Pancreas (tissue), 10 donors: ENCODE data around the gene PDGFA. TPM values are rescaled to one million over a fixed set of nuclear protein-coding genes. Genes with fewer than 3 reads are reported as not detected.

Experiments used
- ATAC-seq, 4 donors: fragments of 200-7000 bp; cut with Tn5 transposase; one replicate each; pipeline versions ENCODE4 v1.8.0 to v1.9.1; 2020; ENCODE audit warnings: mild to moderate bottlenecking in 4 of 4, moderate library complexity in 4 of 4
- DNase-seq, 6 donors: peaks; one replicate each; pipeline ENCODE4 v3.0.0-alpha.2; 2020
- FAIRE-seq: peaks from 2 replicates; lab custom pipeline; 2012; peaks lifted over from hg19 to GRCh38; lab: Jason Lieb, UNC
- H3K27ac ChIP-seq, 4 donors: fragments of 200-600 bp; sonication (generic); 1 replicate in 3 of 4; 2 replicates in 1 of 4; pipeline versions ENCODE4 v1.5.0 to v1.8.0; 2020
- H3K27me3 ChIP-seq, 4 donors: fragments of 200-600 bp; one replicate each; pipeline ENCODE4 v1.8.0; 2021
- H3K36me3 ChIP-seq, 3 donors: fragments of 200-600 bp; sonication (generic) in 1 of 3; one replicate each; pipeline versions ENCODE4 v1.5.0 to v1.8.0; 2020 to 2021
- H3K4me1 ChIP-seq, 3 donors: fragments of 200-600 bp; one replicate each; pipeline ENCODE4 v1.8.0; 2021
- H3K4me3 ChIP-seq, 4 donors: fragments of 200-600 bp; sonication (generic) in 2 of 4; one replicate each; pipeline versions ENCODE4 v1.5.0 to v1.8.0; 2020 to 2021
- H3K9me3 ChIP-seq, 4 donors: fragments of 200-600 bp; one replicate each; pipeline ENCODE4 v1.8.0; 2021
- WGBS, 2 donors: extraction: QIAGEN DNeasy Blood & Tissue Kit; methylation state at CpG; one replicate each; pipeline ENCODE4 v1.1.7; 2013; 5-methylcytosine and 5-hydroxymethylcytosine counted together
- intact Hi-C, 3 donors: fragments of 100-400 bp; cut with DNase I; formaldehyde crosslinking; loops; one replicate each; pipeline versions ENCODE4 v1.11.1 to v1.14.2; 2022
- polyA plus RNA-seq, 2 donors: library from polyadenylated mRNA; stranded (reverse); fragments of 200-250 nt; gene quantifications; one replicate each; pipeline ENCODE4 v1.2.3, GENCODE V29; 2013
- total RNA-seq, 6 donors: library from RNA; stranded (reverse); fragmentation: NEBNext Ultra II Directional in 4 of 6; extraction: Animal tissue kit (Norgen Biotek cat#: 25700) in 4 of 6; gene quantifications; one replicate each; pipeline versions ENCODE4 v1.2.1 to v1.2.4, GENCODE V29; 2021 to 2023
- TF ChIP-seq, protein P1 (sequence below), 4 donors: fragments of 200-600 bp; sonication (generic) in 3 of 4; IDR thresholded peaks; one replicate each; pipeline versions ENCODE4 v1.5.0 to v1.8.0; 2021; ENCODE audit warnings: antibody characterized with exemption in 4 of 4
- donor health status: healthy with polysubstance abuse.
- donor health status: DM: no; HTN: no; CAD: no; lungs with moderate emphysema.
- donor health status: DM: no; HTN: no; CAD: no.
- donor health status: control.
- donor health status: control.
- donor health status: Bipolar disorder and iron deficiency.
- donor health status: DM: yes; HTN: yes; CAD: no.
- donor health status: DM: no; HTN: no; CAD: no.
- donor health status: DM: no; HTN: no; CAD: no.
- donor health status: DM: yes; HTN: yes; CAD: no.

The PDGFA gene
- total and polyA plus RNA-seq, 8 donors = 53.3 to 175 (median 65.6) TPM

DNA sequence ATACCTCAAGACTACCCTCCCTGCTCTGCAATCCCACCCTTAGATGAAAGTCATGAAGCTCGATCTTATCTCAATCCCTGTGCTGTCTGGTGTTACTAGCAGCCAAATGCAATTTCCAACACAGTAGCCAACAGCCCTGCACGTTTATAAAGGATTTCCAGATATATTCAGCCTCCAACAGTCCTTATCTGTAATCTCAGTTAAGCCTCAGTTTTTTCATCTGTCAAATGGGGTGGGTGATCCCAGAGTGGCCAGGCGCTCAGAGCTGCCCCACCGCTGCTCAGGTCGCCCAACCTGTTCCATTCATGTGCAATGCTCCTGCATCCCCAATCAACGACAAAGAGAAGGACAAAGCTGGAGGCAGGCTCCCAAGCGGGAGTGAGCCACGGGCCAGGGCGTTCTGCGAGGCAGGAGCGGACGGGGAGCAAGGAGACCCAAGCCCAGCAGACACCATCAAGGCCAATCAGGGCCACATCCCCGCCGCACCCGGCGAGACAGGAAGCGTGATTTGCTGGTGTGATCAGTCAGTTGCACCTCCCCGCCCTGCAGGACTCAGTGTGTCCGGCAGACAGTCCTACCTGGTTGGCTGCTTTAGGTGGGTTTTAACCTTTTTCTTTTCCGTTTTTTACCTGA, 19.7 kb downstream of the PDGFA start:
- DNase-seq (peak in 4 of 6 donors; percentile 26 to 72 (median 40)), ATAC-seq (no peak), FAIRE-seq (no peak)
- H3K4me3 ChIP-seq = no peak overlapping the region
- TF ChIP-seq, protein P1, sequence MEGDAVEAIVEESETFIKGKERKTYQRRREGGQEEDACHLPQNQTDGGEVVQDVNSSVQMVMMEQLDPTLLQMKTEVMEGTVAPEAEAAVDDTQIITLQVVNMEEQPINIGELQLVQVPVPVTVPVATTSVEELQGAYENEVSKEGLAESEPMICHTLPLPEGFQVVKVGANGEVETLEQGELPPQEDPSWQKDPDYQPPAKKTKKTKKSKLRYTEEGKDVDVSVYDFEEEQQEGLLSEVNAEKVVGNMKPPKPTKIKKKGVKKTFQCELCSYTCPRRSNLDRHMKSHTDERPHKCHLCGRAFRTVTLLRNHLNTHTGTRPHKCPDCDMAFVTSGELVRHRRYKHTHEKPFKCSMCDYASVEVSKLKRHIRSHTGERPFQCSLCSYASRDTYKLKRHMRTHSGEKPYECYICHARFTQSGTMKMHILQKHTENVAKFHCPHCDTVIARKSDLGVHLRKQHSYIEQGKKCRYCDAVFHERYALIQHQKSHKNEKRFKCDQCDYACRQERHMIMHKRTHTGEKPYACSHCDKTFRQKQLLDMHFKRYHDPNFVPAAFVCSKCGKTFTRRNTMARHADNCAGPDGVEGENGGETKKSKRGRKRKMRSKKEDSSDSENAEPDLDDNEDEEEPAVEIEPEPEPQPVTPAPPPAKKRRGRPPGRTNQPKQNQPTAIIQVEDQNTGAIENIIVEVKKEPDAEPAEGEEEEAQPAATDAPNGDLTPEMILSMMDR (IDR thresholded peaks at IDR 0.05) = no peak
- no peaks in the 10 kb centered on the region for H3K9me3 ChIP-seq
- intact Hi-C loops = loop anchor here in 2 of 3 donors (10.0 kb wide), 1 partner anchor 135 kb away; no protein-coding TSS in a partner anchor
- peaks cover 21 to 33% (median 28%) of the 10 kb centered on the region in 3 donors for H3K4me1 ChIP-seq
- no peak overlapping the region for H3K27ac ChIP-seq
- no peaks in the 10 kb centered on the region for H3K27me3 ChIP-seq
- H3K36me3 ChIP-seq = peaks cover 0 to 48% (median 14%) of the 10 kb centered on the region in 3 donors
- WGBS, 2 donors = 93 to 94% methylated on average over 20 of the region's 20 CpGs

- peak overlapping the region in 1 of 4 donors; percentile 24 for H3K27ac ChIP-seq
- peaks cover 0 to 48% (median 14%) of the 10 kb centered on the region in 3 donors for H3K36me3 ChIP-seq
- TF ChIP-seq, protein P1 (IDR thresholded peaks at IDR 0.05) = no peak
- no peak for FAIRE-seq
- H3K4me1 ChIP-seq = peaks cover 11 to 23% (median 18%) of the 10 kb centered on the region in 3 donors
- intact Hi-C loops = loop anchor here in 1 of 3 donors (10.0 kb wide), 1 partner anchor 134 kb away; no protein-coding TSS in a partner anchor
- H3K27me3 ChIP-seq = no peaks in the 10 kb centered on the region
- WGBS, 2 donors = 50% methylated on average over 11 of the region's 11 CpGs
- no peaks in the 10 kb centered on the region for H3K9me3 ChIP-seq
- no peak overlapping the region for H3K4me3 ChIP-seq
- peak; percentile 77 to 94 (median 92) for DNase-seq
- ATAC-seq = peak; percentile 36 to 63 (median 58)
These were observed 20.7 kb downstream of the PDGFA start for GRCh38 chr7:498678-499641.

DNA sequence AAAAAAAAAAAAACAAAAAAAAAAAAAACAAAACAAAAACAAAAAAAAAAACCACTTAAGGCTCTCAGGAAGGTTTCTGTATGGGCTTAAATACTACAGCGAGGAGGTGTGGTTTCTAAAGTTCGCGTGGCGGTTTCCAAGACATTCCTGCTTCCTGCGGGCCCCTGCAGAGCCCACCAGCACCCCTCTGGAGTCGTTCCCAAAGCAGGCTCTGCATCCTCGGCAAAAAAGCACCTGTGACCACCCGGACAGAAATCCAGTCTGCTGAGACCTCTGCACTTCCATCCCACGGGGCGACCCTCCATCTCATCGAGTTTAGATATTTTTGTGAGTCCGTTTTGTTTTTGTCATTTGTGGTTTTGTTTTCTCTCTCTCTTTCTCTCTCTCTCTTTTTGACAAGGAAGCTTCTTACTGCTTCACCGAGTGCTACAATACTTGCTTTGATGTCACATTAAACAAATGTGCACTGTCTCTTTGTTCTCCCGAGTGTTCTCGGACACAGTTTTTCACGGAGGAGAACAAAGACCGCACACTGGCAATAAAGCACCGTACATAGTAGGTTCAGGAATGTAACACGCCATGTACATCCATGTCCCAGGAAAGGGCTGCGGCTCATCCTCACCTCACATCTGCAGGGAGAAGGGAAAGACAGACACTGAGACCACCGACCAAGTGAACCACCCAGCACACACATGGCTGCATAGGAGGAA, 21.5 kb downstream of the PDGFA start:
- FAIRE-seq (no peak), DNase-seq (peak in 5 of 6 donors; percentile 7 to 49 (median 21)), ATAC-seq (no peak)
- no peak overlapping the region for H3K27ac ChIP-seq
- peaks cover 4 to 15% (median 11%) of the 10 kb centered on the region in 3 donors for H3K4me1 ChIP-seq
- TF ChIP-seq, protein P1 (IDR thresholded peaks at IDR 0.05) = no peak
- H3K4me3 ChIP-seq = no peak overlapping the region
- no peaks in the 10 kb centered on the region for H3K27me3 ChIP-seq
- peaks cover 0 to 48% (median 14%) of the 10 kb centered on the region in 3 donors for H3K36me3 ChIP-seq
- intact Hi-C loops = loop anchor here in 1 of 3 donors (10.0 kb wide), 1 partner anchor 133 kb away; no protein-coding TSS in a partner anchor
- 87 to 90% methylated on average over 21 of the region's 21 CpGs for WGBS, 2 donors
- no peaks in the 10 kb centered on the region for H3K9me3 ChIP-seq

DNA sequence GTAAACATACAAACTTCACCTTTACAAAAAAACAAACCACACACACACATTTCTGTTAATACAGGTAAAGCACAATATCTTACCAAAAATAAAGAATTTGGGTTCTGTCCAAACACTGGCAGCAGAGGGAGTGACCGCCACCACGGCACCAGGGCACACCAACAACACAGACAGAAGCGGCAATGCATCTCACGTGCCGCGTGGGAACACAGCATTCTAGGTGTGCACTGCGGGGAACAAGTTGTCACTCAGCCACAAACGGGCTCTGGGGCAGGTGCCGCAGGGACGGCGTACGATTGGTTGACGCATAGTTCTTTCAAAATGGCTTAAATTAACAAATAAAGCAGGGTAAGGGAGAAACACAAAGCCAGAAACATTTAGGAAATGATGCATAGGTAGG, 22.3 kb downstream of the PDGFA start:
- ATAC-seq (no peak), DNase-seq (peak in 5 of 6 donors; percentile 10 to 53 (median 25)), FAIRE-seq (no peak)
- H3K9me3 ChIP-seq = no peaks in the 10 kb centered on the region
- TF ChIP-seq, protein P1 (IDR thresholded peaks at IDR 0.05) = no peak
- peaks cover 0 to 10% (median 8%) of the 10 kb centered on the region in 3 donors for H3K4me1 ChIP-seq
- H3K4me3 ChIP-seq = no peak overlapping the region
- H3K27ac ChIP-seq = no peak overlapping the region
- no peaks in the 10 kb centered on the region for H3K27me3 ChIP-seq
- intact Hi-C loops = loop anchor here in 1 of 3 donors (10.0 kb wide), 1 partner anchor 133 kb away; no protein-coding TSS in a partner anchor
- 90 to 96% methylated on average over 13 of the region's 13 CpGs for WGBS, 2 donors
- H3K36me3 ChIP-seq = peaks cover 0 to 48% (median 14%) of the 10 kb centered on the region in 3 donors
